WTC11 (cell line): ENCODE results near the gene ELOVL5. TPM values are rescaled to one million over a fixed set of nuclear protein-coding genes. Genes with fewer than 3 reads are reported as not detected.

Source experiments
- ATAC-seq: fragments of 200-7000 bp; cut with Tn5 transposase; 2 replicates; pipeline ENCODE4 v1.10.0; 2021; ENCODE audit warnings: mild to moderate bottlenecking, moderate library complexity
- CTCF ChIA-PET: fragments of 300-600 bp; sonication (Branson Sonifier 250); formaldehyde crosslinking; loops from one replicate; lab custom pipeline; 2021; ENCODE audit warnings: antibody characterized with exemption; lab: Charles Lee
- POLR2A ChIA-PET: fragments of 350-600 bp; sonication (Branson Sonifier 250); formaldehyde crosslinking; loops from one replicate; lab custom pipeline; 2021; ENCODE audit warnings: antibody characterized with exemption; lab: Charles Lee
- DNase-seq: peaks from one replicate; pipeline ENCODE4 v3.0.0; 2021; ENCODE audit warnings: low spot score
- H3K27ac Mint-ChIP-seq: 2 replicates; pipeline ENCODE4 v1.8.0; 2021; ENCODE audit warnings: mixed read lengths
- H3K27me3 Mint-ChIP-seq: 2 replicates; pipeline ENCODE4 v1.8.0; 2021; ENCODE audit warnings: low read depth, mild to moderate bottlenecking, moderate library complexity, mixed read lengths
- H3K36me3 Mint-ChIP-seq: 2 replicates; pipeline ENCODE4 v1.8.0; 2021; ENCODE audit warnings: mixed read lengths
- H3K4me1 Mint-ChIP-seq: 2 replicates; pipeline ENCODE4 v1.8.0; 2022; ENCODE audit warnings: mixed read lengths
- H3K4me3 Mint-ChIP-seq: 2 replicates; pipeline ENCODE4 v1.8.0; 2021; ENCODE audit warnings: mild to moderate bottlenecking, moderate library complexity, mixed read lengths
- H3K9me3 Mint-ChIP-seq: 2 replicates; pipeline ENCODE4 v1.8.0; 2021; ENCODE audit warnings: mixed read lengths
- AR ChIP-seq: fragments of 250-450 bp; sonication (Bioruptor Pico); IDR thresholded peaks from 2 replicates; pipeline ENCODE4 v1.9.0; 2021; ENCODE audit warnings: mild to moderate bottlenecking
- CREM ChIP-seq: sonication (generic); formaldehyde crosslinking; IDR thresholded peaks from 2 replicates; pipeline ENCODE4 v1.8.1; 2022; ENCODE audit warnings: mild to moderate bottlenecking, missing genetic modification reagents, moderate library complexity
- CTCF ChIP-seq: fragments of 200-600 bp; IDR thresholded peaks from 2 replicates; pipeline ENCODE4 v1.8.0; 2022; ENCODE audit warnings: antibody characterized with exemption
- E2F4 ChIP-seq: sonication (generic); formaldehyde crosslinking; IDR thresholded peaks from 2 replicates; pipeline ENCODE4 v1.8.1; 2022; ENCODE audit warnings: low read depth, mild to moderate bottlenecking, moderate library complexity, missing genetic modification reagents, borderline replicate concordance
- FOXJ3 ChIP-seq: sonication (generic); formaldehyde crosslinking; IDR thresholded peaks from 2 replicates; pipeline ENCODE4 v1.9.0; 2021; ENCODE audit warnings: missing genetic modification reagents, mild to moderate bottlenecking, borderline replicate concordance
- FOXP1 ChIP-seq: sonication (generic); formaldehyde crosslinking; IDR thresholded peaks from 2 replicates; pipeline ENCODE4 v1.8.0; 2022; ENCODE audit warnings: missing genetic modification reagents, mild to moderate bottlenecking, moderate library complexity, borderline replicate concordance
- HMGXB4 ChIP-seq: sonication (generic); formaldehyde crosslinking; IDR thresholded peaks from 2 replicates; pipeline ENCODE4 v1.8.1; 2023; ENCODE audit warnings: mild to moderate bottlenecking, moderate library complexity, missing genetic modification reagents
- KAT7 ChIP-seq: sonication (generic); formaldehyde crosslinking; IDR thresholded peaks from 2 replicates; pipeline ENCODE4 v1.8.1; 2023; ENCODE audit warnings: missing genetic modification reagents, mild to moderate bottlenecking, borderline replicate concordance
- MLX ChIP-seq: sonication (generic); formaldehyde crosslinking; IDR thresholded peaks from 2 replicates; pipeline ENCODE4 v1.8.1; 2023; ENCODE audit warnings: mild to moderate bottlenecking, missing genetic modification reagents, moderate library complexity
- MYBL2 ChIP-seq: sonication (generic); formaldehyde crosslinking; IDR thresholded peaks from 2 replicates; pipeline ENCODE4 v1.8.1; 2023; ENCODE audit warnings: mild to moderate bottlenecking, moderate library complexity, missing genetic modification reagents
- NR1H2 ChIP-seq: sonication (generic); formaldehyde crosslinking; IDR thresholded peaks from 2 replicates; pipeline ENCODE4 v1.9.0; 2021; ENCODE audit warnings: mild to moderate bottlenecking, moderate library complexity, missing genetic modification reagents
- OVOL2 ChIP-seq: fragments of 250-450 bp; sonication (Bioruptor Pico); IDR thresholded peaks from 2 replicates; pipeline ENCODE4 v1.9.0; 2021; ENCODE audit warnings: mild to moderate bottlenecking, borderline replicate concordance
- PRDM15 ChIP-seq: sonication (generic); formaldehyde crosslinking; IDR thresholded peaks from 2 replicates; pipeline ENCODE4 v1.8.0; 2022; ENCODE audit warnings: missing genetic modification reagents
- SOX15 ChIP-seq: fragments of 250-450 bp; sonication (Bioruptor Pico); IDR thresholded peaks from 2 replicates; pipeline ENCODE4 v1.9.0; 2021; ENCODE audit warnings: mild to moderate bottlenecking
- SP1 ChIP-seq: sonication (generic); formaldehyde crosslinking; conservative IDR thresholded peaks from 2 replicates; pipeline ENCODE4 v1.8.1; 2022; ENCODE audit warnings: missing genetic modification reagents
- ZMAT4 ChIP-seq: fragments of 250-450 bp; sonication (Bioruptor Pico); IDR thresholded peaks from 2 replicates; pipeline ENCODE4 v1.9.0; 2021; ENCODE audit warnings: mild to moderate bottlenecking
- ZNF138 ChIP-seq: sonication (generic); formaldehyde crosslinking; conservative IDR thresholded peaks from 2 replicates; pipeline ENCODE4 v1.8.1; 2022; ENCODE audit warnings: mild to moderate bottlenecking, moderate library complexity, missing genetic modification reagents
- ZNF263 ChIP-seq: sonication (generic); formaldehyde crosslinking; IDR thresholded peaks from 2 replicates; pipeline ENCODE4 v1.8.1; 2022; ENCODE audit warnings: low read depth, mild to moderate bottlenecking, moderate library complexity, missing genetic modification reagents
- total RNA-seq: library from RNA; stranded (reverse); gene quantifications from 3 replicates; pipeline ENCODE4 v1.2.3, GENCODE V29; 2021

The ELOVL5 gene
- total RNA-seq, 1 experiment from 2014 or later = 122 TPM

- ChIA-PET POLR2A (no interaction called here), CTCF (interaction anchor here (0.6 to 1.8 kb wide), 16 partner anchors 9 to 206 kb away, joined by 3 to 10 read pairs (median 4); no protein-coding TSS in a partner anchor)
- Mint-ChIP-seq H3K9me3 (no peaks in the 10 kb centered on the region), H3K27me3 (no peaks in the 10 kb centered on the region), H3K36me3 (peaks cover 25% of the 10 kb centered on the region), H3K4me1 (peaks cover 6% of the 10 kb centered on the region), H3K27ac (no peak overlapping the region), H3K4me3 (no peak overlapping the region)
- TF ChIP-seq MLX (CRISPR knock-in tag) = no peak
- peak; percentile 64 for TF ChIP-seq CTCF
- ATAC-seq = peak; percentile 92
- DNase-seq = peak; percentile 65
These were observed 54.7 kb downstream of the ELOVL5 start for GRCh38 chr6:53294095-53294494.

- Mint-ChIP-seq H3K36me3 (peaks cover 25% of the 10 kb centered on the region), H3K9me3 (no peaks in the 10 kb centered on the region), H3K27me3 (no peaks in the 10 kb centered on the region), H3K27ac (no peak overlapping the region), H3K4me3 (no peak overlapping the region), H3K4me1 (peaks cover 4% of the 10 kb centered on the region)
- DNase-seq (no peak), ATAC-seq (no peak)
- POLR2A ChIA-PET = no interaction called here
- TF ChIP-seq OVOL2 (CRISPR knock-in tag) (no peak), SOX15 (no peak), MLX (CRISPR knock-in tag) (no peak), ZMAT4 (CRISPR knock-in tag) (no peak), KAT7 (CRISPR knock-in tag) (no peak), CREM (no peak), AR (CRISPR knock-in tag) (no peak), E2F4 (CRISPR knock-in tag) (no peak), FOXJ3 (no peak), ZNF263 (CRISPR knock-in tag) (no peak), HMGXB4 (no peak), SP1 (CRISPR knock-in tag) (no peak), FOXP1 (no peak), ZNF138 (CRISPR knock-in tag) (no peak), PRDM15 (CRISPR knock-in tag) (no peak), NR1H2 (CRISPR knock-in tag) (no peak), MYBL2 (CRISPR knock-in tag) (no peak)
- CTCF ChIA-PET = interaction anchor here (0.8 to 1.8 kb wide), 10 partner anchors 9 to 206 kb away, joined by 3 to 10 read pairs (median 4); no protein-coding TSS in a partner anchor
These were observed 55.1 kb downstream of the ELOVL5 start for GRCh38 chr6:53293691-53294090.
